CD4-positive, alpha-beta T cell (primary cell): Measurements from ENCODE around the gene OSBPL6. TPM values are rescaled to one million over a fixed set of nuclear protein-coding genes. Genes with fewer than 3 reads are reported as not detected.
"Not testable (repeated sequence)": the region's sequence is repeated elsewhere in the genome, so short reads cannot be mapped to it uniquely, and the experiment has no call there.

Source experiments
- ATAC-seq: fragments of 200-7000 bp; cut with Tn5 transposase; one replicate; pipeline ENCODE4 v1.10.0; 2022; ENCODE audit warnings: mild to moderate bottlenecking; ENCODE audit not compliant: poor library complexity
- CTCF ChIA-PET: fragments of 350-600 bp; sonication (Branson Sonifier 250); formaldehyde crosslinking; loops from one replicate; lab custom pipeline; 2021; ENCODE audit warnings: antibody characterized with exemption, inconsistent platforms; lab: Charles Lee
- POLR2A ChIA-PET: fragments of 350-600 bp; sonication (Branson Sonifier 250); formaldehyde crosslinking; loops from one replicate; lab custom pipeline; 2021; ENCODE audit warnings: antibody characterized with exemption, inconsistent platforms; lab: Charles Lee
- DNase-seq, 14 experiments: peaks; one replicate each; pipeline ENCODE4 v3.0.0-alpha.2; 2013 to 2020; ENCODE audit warnings: mixed read lengths in 2 of 14
- H3K27ac ChIP-seq, 2 donors: one replicate each; pipeline versions ENCODE4 v1.5.1 to v1.7.0; 2013; ENCODE audit warnings: low read length in 2 of 2, low read depth in 1 of 2, mild to moderate bottlenecking in 1 of 2
- H3K27me3 ChIP-seq, 2 experiments: 1 replicate in 1 of 2; 2 replicates in 1 of 2; pipeline versions ENCODE4 v1.6.1 to v1.7.0; 2013; ENCODE audit warnings: low read length in 2 of 2, control low read depth in 1 of 2, mild to moderate bottlenecking in 1 of 2, moderate library complexity in 1 of 2; ENCODE audit not compliant: insufficient read depth in 2 of 2, control insufficient read depth in 1 of 2
- H3K36me3 ChIP-seq: one replicate; pipeline ENCODE4 v1.6.1; 2013; ENCODE audit warnings: low read length, control low read depth; ENCODE audit not compliant: insufficient read depth
- H3K4me1 ChIP-seq: one replicate; pipeline ENCODE4 v1.6.1; 2013; ENCODE audit warnings: low read length, control low read depth; ENCODE audit not compliant: insufficient read depth
- H3K4me3 ChIP-seq: one replicate; pipeline ENCODE4 v1.5.1; 2013; ENCODE audit warnings: mild to moderate bottlenecking, low read length, moderate library complexity
- H3K9me3 ChIP-seq, 2 experiments: 1 replicate in 1 of 2; 2 replicates in 1 of 2; pipeline versions ENCODE4 v1.6.1 to v1.7.0; 2013; ENCODE audit warnings: low read length in 2 of 2, mild to moderate bottlenecking in 2 of 2, control low read depth in 1 of 2, moderate library complexity in 1 of 2; ENCODE audit not compliant: control insufficient read depth in 1 of 2, insufficient read depth in 1 of 2
- H3K27ac Mint-ChIP-seq: one replicate; pipeline ENCODE4 v1.8.0; 2020; ENCODE audit warnings: mixed read lengths
- H3K27me3 Mint-ChIP-seq: one replicate; pipeline ENCODE4 v1.8.0; 2021; ENCODE audit warnings: mixed read lengths
- H3K36me3 Mint-ChIP-seq: one replicate; pipeline ENCODE4 v1.8.0; 2021; ENCODE audit warnings: low read depth, mixed read lengths
- H3K4me1 Mint-ChIP-seq: one replicate; pipeline ENCODE4 v1.8.0; 2021; ENCODE audit warnings: low read depth, mixed read lengths
- H3K4me3 Mint-ChIP-seq: one replicate; pipeline ENCODE4 v1.8.0; 2020; ENCODE audit warnings: mild to moderate bottlenecking, mixed read lengths
- H3K9me3 Mint-ChIP-seq: one replicate; pipeline ENCODE4 v1.8.0; 2020; ENCODE audit warnings: mixed read lengths
- intact Hi-C, 2 experiments: fragments of 100-400 bp; cut with DNase I in 1 of 2; cut with micrococcal nuclease in 1 of 2; formaldehyde crosslinking; loops; one replicate each; pipeline versions ENCODE4 v1.15.1 to v1.9.0; 2023 to 2025; cut with DNase I, micrococcal nuclease
- total RNA-seq, 174 experiments: library from RNA in 2 of 174; stranded (reverse) in 2 of 174; gene quantifications; one replicate each; pipeline ENCODE4 v1.2.3 and lab custom pipeline; 2021 to 2026
- TF ChIP-seq, protein P1 (sequence below): fragments of 200-600 bp; IDR thresholded peaks from one replicate; pipeline ENCODE4 v1.8.0; 2022; ENCODE audit warnings: antibody characterized with exemption, mild to moderate bottlenecking

OSBPL6 gene
- total RNA-seq, 2 experiments from 2014 or later: 0.08 to 0.11 TPM

DNA sequence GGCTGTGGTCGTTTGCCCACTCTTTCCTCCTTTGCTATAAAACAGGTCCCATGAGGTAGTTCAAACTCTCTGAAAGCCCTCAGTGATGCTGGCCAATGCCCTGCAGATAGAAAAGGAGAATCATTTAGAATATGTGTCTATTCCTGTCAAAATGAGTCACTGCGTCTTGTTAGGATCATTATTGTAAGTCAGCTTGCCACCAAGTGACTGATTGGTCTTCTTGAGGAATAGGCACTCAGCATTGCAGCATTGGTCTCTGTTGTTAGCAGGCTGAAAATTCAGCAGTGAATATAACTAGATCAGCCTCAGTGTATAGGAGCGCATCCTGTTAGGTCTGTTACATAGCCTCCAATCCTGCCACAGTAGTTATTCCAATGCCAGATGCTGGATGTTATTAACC, 227.8 kb downstream of the OSBPL6 start:
- ChIA-PET POLR2A (no interaction called here), CTCF (no interaction called here)
- Histone ChIP-seq H3K36me3 (peaks cover 4% of the 10 kb centered on the region), H3K27me3 (no peaks in the 10 kb centered on the region), H3K4me1 (no peaks in the 10 kb centered on the region), H3K27ac (no peak overlapping the region), H3K9me3 (peaks cover 0 to 9% of the 10 kb centered on the region in 2 experiments), H3K4me3 (no peak overlapping the region)
- intact Hi-C loops: no loop called here
- Mint-ChIP-seq H3K4me1 (no peaks in the 10 kb centered on the region), H3K4me3 (no peak overlapping the region), H3K27me3 (no peaks in the 10 kb centered on the region), H3K27ac (no peak overlapping the region), H3K36me3 (peaks cover 42% of the 10 kb centered on the region), H3K9me3 (peaks cover 2% of the 10 kb centered on the region)
- DNase-seq: no peak
- no peak for ATAC-seq
- TF ChIP-seq, protein P1, sequence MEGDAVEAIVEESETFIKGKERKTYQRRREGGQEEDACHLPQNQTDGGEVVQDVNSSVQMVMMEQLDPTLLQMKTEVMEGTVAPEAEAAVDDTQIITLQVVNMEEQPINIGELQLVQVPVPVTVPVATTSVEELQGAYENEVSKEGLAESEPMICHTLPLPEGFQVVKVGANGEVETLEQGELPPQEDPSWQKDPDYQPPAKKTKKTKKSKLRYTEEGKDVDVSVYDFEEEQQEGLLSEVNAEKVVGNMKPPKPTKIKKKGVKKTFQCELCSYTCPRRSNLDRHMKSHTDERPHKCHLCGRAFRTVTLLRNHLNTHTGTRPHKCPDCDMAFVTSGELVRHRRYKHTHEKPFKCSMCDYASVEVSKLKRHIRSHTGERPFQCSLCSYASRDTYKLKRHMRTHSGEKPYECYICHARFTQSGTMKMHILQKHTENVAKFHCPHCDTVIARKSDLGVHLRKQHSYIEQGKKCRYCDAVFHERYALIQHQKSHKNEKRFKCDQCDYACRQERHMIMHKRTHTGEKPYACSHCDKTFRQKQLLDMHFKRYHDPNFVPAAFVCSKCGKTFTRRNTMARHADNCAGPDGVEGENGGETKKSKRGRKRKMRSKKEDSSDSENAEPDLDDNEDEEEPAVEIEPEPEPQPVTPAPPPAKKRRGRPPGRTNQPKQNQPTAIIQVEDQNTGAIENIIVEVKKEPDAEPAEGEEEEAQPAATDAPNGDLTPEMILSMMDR: no peak

DNA sequence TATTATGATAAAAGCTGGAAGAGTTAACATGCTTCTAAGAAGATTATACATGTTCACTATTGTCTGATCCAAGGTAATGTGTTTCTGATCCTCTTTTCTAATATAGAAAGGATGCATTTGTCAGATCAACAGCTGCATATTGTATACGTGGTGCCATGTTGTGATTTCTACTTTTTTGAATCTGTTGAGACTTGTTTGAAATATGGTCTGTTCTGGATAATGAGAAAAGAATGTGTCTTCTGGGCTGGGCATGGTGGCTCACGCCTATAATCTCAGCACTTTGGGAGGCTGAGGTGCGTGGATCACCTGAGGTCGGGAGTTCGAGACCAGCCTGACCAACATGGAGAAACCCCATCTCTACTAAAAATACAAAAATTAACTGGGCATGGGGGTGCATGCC, 229.4 kb downstream of the OSBPL6 start:
- H3K36me3 Mint-ChIP-seq: peaks cover 52% of the 10 kb centered on the region
- H3K9me3 Mint-ChIP-seq, H3K27me3 ChIP-seq, intact Hi-C loops, H3K4me3 ChIP-seq, DNase-seq, ATAC-seq, H3K36me3 ChIP-seq, H3K4me1 ChIP-seq, H3K9me3 ChIP-seq, H3K4me3 Mint-ChIP-seq, H3K27me3 Mint-ChIP-seq, H3K27ac Mint-ChIP-seq, H3K27ac ChIP-seq, H3K4me1 Mint-ChIP-seq, POLR2A ChIA-PET: not testable (repeated sequence)
- CTCF ChIA-PET: interaction anchor here (0.5 to 1.2 kb wide), 3 partner anchors 9 to 59 kb away, joined by 3 to 4 read pairs (median 4); no protein-coding TSS in a partner anchor

DNA sequence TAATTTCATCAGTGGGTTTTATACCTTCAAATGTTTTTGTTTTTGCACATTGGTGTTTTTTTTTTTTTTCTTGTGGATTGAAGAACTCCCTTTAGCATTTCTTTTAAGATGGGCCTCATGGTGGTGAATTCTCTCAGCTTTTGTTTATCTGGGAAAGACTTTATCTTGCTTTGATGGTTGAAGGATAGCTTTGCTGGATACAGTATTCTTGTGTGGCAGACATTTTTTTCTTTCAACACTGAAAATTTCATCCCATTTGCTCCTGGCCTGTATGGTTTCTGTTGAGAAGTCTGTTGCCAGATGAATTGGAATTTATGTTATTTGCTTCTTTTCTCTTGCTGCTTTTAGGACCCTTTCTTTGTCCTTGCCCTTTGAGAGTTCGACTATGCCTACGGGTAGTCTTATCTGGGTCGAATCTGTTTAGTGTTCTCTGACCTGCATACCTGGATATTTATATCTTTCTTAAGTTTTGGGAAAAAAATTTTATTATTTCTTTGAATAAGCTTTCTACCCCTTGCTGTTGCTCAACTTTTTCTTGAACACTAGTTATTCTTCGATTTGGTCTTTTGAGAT, 231.0 kb downstream of the OSBPL6 start:
- intact Hi-C loops: no loop called here
- Mint-ChIP-seq H3K4me1 (no peaks in the 10 kb centered on the region), H3K27ac (no peak overlapping the region), H3K36me3 (peaks cover 68% of the 10 kb centered on the region), H3K27me3 (no peaks in the 10 kb centered on the region), H3K9me3 (peaks cover 2% of the 10 kb centered on the region), H3K4me3 (no peak overlapping the region)
- TF ChIP-seq, protein P1: no peak
- Histone ChIP-seq H3K27ac (no peak overlapping the region), H3K4me1 (no peaks in the 10 kb centered on the region), H3K4me3 (no peak overlapping the region), H3K9me3 (peaks cover 0 to 9% of the 10 kb centered on the region in 2 experiments), H3K27me3 (no peaks in the 10 kb centered on the region), H3K36me3 (peaks cover 18% of the 10 kb centered on the region)
- CTCF ChIA-PET: interaction anchor here (0.5 to 1.0 kb wide), 2 partner anchors 10 to 517 kb away, joined by 4 to 5 read pairs; no protein-coding TSS in a partner anchor
- DNase-seq: no peak
- POLR2A ChIA-PET: interaction anchor here (1.4 kb wide), 1 partner anchor 26 kb away, joined by 4 read pairs; the partner anchor contains the start of genes PJVK and PRKRA
- ATAC-seq: no peak
